Germinal center (tissue), 1 donor: ENCODE data around the gene GCNT2.
"Not testable (repeated sequence)": the region's sequence is repeated elsewhere in the genome, so short reads cannot be mapped to it uniquely, and the experiment has no call there.

Experiments used
- DNase-seq: peaks from one replicate; pipeline ENCODE4 v3.0.0; 2012; ENCODE audit warnings: mixed read lengths, low spot score

GCNT2 gene

DNA sequence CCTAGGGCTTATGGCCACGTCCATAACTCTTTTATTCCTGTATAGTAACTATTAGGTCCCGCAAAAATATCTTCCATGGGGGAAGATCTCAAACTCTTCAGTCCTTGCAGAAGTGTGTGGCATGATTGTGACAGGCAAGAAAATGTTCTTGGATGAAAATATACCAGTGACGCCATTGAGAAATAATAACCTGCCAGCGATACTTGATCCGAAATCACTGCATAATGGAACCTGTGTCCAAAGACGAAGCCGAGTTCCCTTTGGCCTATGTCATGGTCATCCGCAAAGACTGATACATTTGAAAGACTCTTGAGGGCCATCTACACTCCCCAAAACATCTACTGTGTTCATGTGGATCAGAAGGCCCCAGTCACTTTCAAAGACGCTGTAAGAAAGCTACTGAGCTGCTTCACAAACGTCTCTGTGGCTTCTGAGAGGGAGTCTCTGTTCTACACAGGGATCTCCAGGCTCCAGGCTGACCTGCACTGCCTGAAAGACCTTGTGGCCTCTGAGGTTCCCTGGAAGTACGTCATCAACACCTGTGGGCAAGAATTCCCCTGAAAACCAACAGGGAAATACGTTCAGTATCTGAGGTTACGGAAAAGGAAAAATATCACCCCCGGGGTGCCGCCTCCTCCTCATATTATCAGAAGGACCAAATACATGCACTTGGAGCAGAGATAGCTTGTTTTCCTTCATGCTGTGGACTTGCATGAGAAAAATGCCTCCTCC, 6.9 kb upstream of the GCNT2 start:
- DNase-seq, result no peak

DNA sequence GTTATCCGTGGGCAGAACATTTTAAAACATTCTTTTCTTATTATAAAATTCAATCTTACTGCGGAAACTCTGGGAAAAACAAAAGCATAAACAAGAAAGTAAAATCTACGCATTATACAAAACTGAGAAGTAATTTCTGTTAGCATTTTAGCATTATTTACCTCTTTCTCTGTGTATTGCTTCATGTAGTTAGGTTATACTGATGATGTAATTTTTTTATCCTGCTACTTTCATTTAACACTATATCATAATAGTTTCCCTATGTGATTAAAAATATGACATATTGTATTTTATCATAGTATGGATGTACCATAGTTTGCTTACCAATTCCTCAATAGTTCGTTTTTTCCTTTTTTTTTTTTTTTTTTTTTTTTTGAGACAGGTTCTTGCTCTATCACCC, 4.2 kb upstream of the GCNT2 start:
- no peak for DNase-seq

DNA sequence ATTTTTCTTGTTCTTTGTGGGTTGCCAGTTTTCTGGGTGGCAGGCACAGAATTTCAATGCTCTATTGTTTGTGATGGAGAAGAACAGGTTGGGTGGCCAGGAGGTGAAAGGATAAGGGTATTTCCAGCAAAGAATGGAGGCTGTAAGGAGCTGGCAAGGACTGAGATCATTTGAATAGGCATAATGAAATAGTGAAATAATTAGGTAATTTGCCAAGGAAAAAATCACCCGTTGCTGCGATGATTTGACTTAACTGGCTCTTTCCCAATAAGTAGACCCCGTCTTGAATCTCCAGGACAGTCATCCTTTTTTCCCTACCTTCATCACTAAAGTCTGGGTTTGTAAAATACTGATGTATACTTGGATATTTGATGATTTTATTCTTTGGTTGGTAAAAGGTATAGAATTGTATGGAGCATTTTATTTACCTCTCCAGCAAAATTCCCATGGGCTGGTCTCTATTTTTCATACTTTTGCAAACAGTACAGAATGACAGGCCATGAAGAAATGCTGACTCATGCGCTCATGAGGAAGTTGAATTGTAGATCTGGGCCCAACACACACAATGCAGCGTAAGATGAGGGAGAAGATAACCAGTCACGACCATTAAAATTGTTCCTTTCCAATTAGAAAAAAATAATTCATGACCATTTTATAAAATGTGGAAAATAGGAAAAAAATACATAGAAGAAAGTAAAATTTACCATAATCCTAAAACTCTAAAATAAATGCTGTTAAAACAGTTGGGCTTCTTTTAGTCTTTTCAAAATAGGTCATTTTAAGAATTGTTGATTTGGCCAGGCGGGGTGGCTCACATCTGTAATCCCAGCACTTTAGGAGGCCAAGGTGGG, 2.4 kb upstream of the GCNT2 start:
- no peak for DNase-seq

DNA sequence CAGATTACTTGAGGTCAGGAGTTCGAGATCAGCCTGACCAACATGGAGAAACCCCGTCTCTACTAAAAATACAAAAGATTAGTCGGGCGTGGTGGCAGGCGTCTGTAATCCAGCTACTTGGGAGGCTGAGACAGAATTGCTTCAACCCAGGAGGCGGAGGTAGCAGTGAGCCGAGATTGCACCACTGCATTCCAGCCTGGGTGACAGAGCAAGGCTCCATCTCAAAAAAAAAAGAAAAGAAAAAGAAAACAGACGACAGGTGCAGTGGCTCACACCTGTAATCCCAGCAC, 1.8 kb upstream of the GCNT2 start:
- not testable (repeated sequence) for DNase-seq

DNA sequence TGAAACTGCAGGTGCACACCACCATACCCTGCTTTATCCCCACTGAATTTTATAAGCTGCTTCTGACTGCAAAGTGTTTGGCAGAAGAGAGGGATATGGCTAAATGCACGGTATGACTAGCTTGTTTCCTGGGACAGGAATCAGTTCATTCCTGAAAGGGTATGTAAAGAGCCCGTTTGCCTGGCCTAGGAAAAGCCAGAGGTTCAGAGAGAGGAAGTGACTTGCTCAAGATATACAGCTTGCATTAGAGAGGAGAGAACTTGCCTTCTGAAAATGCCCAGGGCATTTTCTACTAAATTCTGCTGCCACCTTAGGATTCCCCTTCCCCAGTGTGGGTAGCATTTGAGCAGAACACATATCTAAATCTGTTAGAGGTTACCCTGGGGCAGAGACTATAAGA, 683 bp upstream of the GCNT2 start:
- no peak for DNase-seq

DNA sequence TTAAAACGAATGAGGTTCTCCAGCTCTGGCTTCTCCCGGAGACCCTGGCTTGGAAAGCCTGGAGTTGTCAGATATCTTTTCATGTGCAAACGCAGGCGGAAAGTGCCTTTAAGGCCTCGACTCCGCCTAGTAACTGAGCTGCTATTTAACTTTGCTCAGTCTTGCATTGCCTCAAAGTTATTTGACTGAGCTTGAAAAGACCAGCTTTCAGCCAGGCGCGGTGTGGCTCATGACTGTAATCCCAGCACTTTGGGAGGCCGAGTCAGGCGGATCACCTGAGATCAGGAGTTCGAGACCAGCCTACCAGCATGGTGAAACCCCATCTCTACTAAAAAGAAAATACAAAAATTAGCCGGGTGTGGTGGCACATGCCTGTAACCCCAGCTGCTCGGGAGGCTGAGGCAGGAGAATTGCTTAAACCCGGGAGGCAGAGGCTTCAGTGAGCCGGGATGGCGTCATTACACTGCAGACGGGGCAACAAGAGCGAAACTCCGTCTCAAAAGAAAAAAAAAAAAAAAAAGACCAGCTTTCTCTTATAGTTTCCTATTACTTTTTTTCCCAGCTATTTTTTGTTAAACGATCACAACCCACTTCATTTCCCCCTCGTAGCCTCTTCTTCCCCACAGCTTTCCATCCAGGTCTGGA, 1.9 kb downstream of the GCNT2 start:
- no peak for DNase-seq

DNA sequence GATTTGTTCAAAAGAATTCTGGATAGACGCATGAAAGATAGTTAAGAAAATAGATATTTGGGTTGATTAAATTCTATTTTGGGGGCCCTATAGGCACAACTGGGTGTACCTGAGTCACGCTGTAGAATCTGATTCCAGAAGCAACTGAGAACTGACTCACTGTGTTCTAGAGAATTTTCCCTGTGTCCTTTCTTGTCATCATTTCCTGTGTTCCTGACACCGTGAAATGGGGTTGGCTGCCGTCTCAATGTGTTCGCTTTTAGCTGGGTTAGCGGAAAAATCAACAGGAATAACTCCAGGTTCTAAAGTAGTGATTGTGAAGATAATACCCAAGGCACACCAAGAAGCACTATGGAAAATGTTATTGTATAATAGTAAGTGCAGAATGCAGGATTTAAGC, 5.0 kb downstream of the GCNT2 start:
- DNase-seq, result no peak

DNA sequence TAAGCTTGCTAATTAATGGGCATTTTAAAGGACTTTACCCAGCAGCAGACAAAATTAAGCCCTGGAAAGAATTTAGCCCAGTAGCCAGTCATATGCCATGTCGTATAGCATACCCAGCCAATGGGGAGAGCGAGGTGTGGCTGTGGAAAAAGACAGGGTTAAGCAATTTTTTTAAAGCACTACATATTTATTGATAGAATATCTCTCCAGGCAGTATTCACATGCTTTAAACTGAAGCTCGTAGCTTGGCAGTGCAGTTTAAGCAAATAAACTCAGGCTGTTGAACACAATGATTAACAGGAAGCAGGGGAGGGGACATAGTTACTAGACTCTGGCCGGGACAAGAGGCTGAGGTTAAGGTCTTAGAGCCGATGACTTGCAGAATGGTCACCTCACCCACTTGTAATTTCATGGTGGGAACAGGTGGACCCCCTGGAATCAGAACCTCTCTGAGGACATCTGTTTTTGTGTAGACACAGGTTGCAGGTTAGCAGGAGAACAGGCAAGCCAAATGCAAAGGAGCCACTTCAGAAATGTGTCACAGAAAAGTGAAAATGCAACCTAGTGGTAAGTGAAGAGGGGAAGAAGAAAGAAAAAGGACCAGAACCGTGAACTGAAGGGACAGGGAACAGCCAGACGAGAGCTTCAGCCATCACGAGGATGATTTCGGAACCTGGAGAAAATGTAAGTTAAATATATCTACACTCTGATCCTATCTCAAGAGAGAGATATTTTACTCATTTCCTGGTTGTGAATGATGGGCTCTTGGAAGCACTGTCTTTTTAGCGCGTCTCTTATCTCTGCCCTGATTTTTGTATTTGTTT, 7.2 kb downstream of the GCNT2 start:
- peak; percentile 33 for DNase-seq

DNA sequence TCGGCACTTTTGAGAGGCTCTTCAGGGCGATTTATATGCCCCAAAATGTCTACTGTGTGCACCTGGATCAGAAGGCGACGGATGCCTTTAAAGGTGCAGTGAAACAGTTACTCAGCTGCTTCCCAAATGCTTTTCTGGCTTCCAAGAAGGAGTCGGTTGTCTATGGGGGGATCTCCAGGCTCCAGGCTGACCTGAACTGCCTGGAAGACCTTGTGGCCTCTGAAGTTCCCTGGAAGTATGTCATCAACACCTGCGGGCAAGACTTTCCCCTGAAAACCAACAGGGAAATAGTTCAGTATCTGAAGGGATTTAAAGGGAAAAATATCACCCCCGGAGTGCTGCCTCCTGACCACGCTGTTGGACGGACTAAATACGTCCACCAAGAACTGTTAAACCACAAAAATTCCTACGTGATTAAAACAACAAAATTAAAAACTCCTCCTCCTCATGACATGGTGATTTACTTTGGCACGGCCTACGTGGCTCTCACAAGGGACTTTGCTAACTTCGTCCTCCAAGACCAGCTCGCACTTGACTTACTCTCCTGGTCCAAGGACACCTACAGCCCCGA, 8.2 kb downstream of the GCNT2 start:
- no peak for DNase-seq

DNA sequence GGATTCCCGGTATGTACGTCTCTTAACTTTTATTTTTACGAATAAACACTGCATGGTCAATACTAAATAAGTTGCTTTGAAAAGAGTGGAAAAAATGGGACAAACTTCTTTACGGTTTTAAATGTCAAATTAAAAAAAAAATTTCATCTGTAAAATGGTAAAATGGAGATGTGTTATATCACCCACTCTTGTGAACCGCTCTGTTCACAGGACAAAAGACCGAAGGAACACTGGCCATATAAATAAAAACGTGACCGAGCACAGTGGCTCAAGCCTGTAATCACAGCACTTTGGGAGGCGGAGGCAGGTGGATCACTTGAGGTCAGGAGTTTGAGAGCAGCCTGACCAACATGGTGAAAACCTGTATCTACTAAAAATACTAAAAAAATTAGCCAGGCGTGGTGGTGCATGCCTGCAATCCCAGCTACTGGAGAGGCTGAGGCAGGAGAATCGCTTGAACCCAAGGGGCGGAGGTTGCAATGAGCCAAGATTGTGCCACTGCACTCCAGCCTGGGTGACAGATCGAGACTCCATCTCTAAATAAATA, 8.8 kb downstream of the GCNT2 start:
- DNase-seq, result not testable (repeated sequence)

DNA sequence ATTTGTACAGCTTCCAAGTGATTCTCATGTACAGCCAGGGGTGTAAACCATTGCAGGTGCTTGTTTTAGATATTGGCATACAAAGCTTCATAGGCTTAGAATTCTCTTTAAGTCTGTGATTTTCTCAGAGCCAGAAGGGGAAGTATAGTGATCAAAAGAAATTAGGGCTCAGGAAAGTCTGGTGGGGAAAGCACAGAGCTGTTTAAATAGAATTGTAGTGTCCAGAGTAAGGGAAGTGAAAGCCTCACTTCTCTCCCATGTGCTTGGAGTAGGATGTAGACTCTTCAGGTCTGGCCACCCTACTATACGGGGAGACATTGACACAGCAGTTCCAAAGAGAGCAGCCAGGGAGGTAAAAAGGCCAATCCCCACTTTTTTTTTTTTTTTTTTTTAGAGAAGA, 10.4 kb downstream of the GCNT2 start:
- DNase-seq, result no peak

DNA sequence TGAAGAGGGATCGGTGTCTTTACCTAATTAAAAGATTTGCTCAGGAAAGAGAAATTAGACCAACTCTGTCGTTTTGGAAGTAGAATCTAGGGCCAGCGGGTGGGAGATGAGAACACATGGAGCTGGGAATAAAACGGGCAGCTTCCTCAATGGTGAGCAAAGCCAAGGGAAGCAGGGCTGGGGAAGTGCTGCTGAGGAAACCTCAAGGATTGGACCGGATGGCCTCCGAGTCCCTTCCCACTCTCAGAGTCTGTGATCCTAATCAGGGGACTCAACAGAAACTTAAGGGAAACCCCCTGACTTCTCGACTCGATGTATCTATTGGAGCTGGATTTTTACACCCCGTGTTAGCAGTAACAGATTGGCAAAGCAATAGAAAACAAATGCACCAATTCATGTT, 10.8 kb downstream of the GCNT2 start:
- DNase-seq, result no peak

DNA sequence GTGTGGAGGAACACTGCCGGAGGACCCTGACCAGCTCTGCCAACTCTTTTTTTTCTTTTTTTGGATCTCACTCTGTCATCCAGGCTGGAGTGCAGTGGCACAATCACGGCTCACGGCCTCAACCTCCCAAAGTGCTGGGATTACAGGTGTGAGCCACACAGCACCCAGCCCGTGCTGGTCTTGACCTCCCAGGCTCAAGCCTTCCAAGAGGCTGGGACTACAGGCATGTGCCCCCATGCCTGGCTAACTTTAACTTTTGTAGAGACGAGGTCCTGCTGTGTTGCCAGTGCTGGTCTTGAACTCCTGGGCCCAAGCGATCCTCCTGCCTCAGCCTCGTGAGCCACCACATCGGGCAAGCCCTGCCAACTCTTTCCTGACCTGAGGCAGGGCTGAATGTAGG, 11.2 kb downstream of the GCNT2 start:
- no peak for DNase-seq

DNA sequence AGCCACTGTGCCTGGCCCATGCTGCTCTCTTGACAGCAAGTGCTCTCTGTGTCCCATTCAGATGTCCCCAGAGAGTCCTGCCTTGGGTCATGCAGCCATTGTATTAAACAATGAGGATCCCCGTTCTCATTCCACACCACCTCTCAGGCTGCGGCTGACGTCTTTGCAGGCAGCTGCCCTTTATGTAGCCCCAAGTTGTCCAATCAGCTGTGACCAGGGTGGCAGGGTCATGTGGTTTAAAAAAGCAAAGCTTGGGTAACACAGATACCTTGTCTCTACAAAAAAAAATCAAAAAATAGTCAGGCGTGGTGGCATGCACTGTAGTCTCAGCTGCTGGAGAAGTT, 13.2 kb downstream of the GCNT2 start:
- peak; percentile 57 for DNase-seq

DNA sequence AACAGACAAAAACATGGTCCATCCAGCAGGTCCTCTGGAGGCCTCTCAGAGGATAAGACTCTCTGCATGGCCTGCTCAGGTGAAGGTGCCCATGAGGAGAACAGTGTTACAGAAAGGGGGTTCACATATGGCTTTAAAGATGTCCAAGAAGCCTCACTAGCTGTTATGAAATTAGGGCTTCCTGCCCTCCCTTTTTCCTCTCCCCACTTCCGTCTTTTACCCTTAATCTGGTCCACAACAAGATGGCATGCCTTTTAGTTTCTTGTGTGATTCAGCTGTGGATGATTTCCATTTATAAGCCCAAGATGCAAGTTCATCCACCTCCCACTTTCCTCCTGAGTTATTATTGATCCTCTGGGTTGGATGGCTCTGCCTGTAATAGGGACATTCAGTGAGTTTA, 14.0 kb downstream of the GCNT2 start:
- peak; percentile 26 for DNase-seq

DNA sequence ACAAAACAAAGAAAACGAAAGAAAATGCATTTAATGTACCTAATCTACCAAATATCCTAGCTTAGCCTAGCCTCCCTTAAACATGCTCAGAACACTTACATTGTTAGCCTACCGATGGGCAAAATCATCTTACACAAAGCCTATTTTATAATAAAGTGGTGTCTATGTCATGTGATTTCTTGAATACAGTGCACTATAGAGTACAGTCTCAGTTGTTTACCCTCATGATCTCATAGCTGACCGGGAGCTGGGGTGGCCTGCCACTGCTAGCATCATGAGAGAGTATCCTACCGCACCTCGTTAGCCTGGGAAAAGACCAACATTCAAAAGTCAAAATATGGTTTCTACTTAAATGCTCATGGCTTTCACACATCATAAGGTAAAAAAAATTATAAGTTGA, 16.6 kb downstream of the GCNT2 start:
- DNase-seq, result no peak

DNA sequence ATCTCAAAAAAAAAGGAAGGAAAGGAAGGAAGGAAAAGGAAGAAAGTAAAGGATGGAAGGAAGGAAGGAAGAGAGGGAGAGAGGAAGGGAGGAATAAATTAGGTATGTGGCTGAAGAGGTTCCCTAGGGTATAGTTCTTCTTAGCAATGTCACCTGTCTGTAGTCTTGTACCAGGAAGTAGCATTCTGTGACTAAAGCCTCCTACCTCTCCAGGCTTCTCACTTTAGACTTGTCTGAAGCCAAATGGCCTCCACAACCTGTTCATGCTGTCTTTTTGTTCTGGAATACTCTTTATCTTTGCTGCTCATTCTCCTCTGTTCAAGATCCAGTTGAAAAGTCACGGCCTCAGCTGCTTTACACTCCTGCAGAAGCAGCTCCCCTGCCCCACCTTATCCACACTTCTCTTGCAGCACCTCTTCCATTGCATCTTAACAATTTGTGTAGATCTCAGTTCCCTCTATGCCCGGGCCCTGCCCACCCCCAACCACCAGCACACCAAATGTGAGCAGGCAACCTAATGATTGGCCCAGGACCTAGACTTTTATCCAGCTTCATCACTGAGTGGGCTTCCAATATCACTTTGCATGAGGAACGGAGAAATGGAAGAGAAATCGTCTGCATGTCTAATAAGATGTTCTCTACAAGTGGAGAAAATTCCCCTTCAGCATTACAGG, 19.1 kb downstream of the GCNT2 start:
- DNase-seq, result peak; percentile 56

DNA sequence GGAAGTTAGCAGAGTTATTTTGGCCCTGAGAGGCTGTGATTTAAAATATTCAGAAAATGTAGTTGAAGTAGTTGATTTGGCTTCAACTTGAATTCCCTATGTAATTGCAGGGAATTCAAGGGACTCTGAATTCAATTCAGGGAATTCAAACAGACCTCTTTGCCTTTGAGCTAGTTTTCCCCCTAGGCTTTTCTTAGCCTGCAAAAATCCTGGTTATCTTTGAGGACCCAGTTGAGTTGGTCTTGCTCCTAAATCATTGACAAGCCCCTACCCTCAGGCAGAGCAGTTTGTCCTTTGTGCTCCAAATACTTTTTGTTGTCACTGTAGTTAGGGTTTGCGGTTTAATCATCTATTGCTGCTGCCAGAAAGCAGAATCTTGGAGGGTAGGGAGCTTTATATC, 20.4 kb downstream of the GCNT2 start:
- DNase-seq, result no peak

DNA sequence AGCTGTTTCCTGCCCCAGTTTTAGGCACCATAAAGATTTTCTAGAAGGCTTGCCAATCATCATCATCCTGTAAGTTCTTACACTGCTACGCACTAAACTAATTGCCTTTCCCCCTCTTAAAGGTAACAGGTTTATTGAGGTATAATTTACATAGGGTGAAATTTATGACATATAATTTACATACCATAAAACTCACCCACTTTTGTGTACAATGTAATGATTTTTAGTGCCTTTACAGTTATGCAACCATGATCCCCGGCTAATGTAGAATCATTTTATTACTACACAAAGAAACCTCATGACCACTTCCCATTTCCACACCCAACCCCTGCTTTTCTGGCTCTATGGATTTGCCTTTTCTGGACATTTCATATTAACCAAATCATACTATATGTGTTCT, 21.1 kb downstream of the GCNT2 start:
- no peak for DNase-seq

DNA sequence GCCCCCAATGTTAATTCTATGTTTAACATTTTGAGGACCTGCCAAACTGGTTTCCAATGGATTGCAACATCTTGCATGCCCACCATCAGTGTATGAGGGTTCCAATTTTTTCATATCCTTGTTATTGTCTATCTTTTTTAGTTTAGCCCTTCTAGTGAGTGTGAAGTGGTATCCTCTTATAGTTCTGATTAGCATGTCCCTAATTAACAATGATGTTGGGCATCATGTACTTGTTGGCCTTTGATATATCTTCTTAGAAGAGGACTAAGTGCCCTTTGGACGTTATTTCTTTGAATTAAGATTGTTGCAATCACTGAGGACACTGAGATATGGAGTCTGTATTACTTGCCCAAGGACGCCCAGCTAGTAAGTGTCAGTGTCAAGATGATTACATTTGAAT, 22.3 kb downstream of the GCNT2 start:
- no peak for DNase-seq

DNA sequence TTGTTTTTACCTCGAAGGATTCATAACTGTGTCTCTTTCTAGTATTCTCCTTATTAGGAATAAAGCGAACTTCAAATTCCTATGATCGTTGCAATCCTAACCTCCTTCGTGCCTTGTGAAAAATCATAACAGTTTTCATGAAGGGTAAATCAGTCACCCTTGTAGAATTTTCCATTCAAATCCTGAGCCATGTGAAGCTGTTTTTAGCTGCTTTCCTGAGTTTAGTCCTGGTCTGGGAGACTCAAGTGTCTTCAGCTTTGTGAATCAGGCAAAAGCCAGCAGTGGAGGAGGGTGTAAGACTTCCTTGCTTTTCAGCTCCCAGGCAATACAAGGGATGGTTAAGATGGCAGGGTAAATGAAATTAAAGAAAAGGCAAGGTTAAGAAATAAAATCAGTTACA, 24.3 kb downstream of the GCNT2 start:
- DNase-seq, result no peak
